Gastroesophageal sphincter (tissue), 4 donors: ENCODE measurements around the gene TFEB. TPM values are rescaled to one million over a fixed set of nuclear protein-coding genes. Genes with fewer than 3 reads are reported as not detected.

Source experiments
- ATAC-seq: fragments of 150-250 bp; one replicate; pipeline ENCODE4 v1.9.1; 2016; ENCODE audit warnings: mild to moderate bottlenecking, moderate library complexity
- H3K27ac ChIP-seq, 4 donors: fragments of 200-600 bp; sonication (generic) in 3 of 4; 1 replicate in 3 of 4; 2 replicates in 1 of 4; pipeline ENCODE4 v1.5.1; 2016 to 2019
- H3K27me3 ChIP-seq: fragments of 200-600 bp; sonication (generic); one replicate; pipeline ENCODE4 v1.5.1; 2019
- H3K36me3 ChIP-seq, 2 donors: fragments of 200-600 bp; sonication (generic); one replicate each; pipeline ENCODE4 v1.5.1; 2019; ENCODE audit warnings: control low read depth in 1 of 2
- H3K4me1 ChIP-seq, 3 donors: fragments of 200-600 bp; sonication (generic); 1 replicate in 2 of 3; 2 replicates in 1 of 3; pipeline ENCODE4 v1.5.1; 2016 to 2019; ENCODE audit warnings: control low read depth in 2 of 3
- H3K4me3 ChIP-seq, 2 donors: fragments of 200-600 bp; sonication (generic); one replicate each; pipeline ENCODE4 v1.5.1; 2019; ENCODE audit warnings: mild to moderate bottlenecking in 1 of 2, moderate library complexity in 1 of 2
- H3K9me3 ChIP-seq, 3 donors: fragments of 200-600 bp; sonication (generic); one replicate each; pipeline ENCODE4 v1.5.1; 2017 to 2019; ENCODE audit warnings: control low read depth in 2 of 3
- CTCF ChIP-seq, 4 experiments: fragments of 200-600 bp in 2 of 4; fragments of 450-650 bp in 2 of 4; sonication (generic) in 1 of 4; IDR thresholded peaks; one replicate each; pipeline ENCODE4 v1.5.1; 2017 to 2019; ENCODE audit warnings: antibody characterized with exemption in 4 of 4, mild to moderate bottlenecking in 2 of 4, moderate library complexity in 2 of 4
- EP300 ChIP-seq: sonication (generic); formaldehyde crosslinking; IDR thresholded peaks from one replicate; pipeline ENCODE4 v1.6.1; 2017; ENCODE audit warnings: antibody characterized with exemption, mild to moderate bottlenecking
- POLR2A ChIP-seq, 2 donors: fragments of 450-650 bp; IDR thresholded peaks; one replicate each; pipeline ENCODE4 v1.6.1; 2017; ENCODE audit warnings: antibody characterized with exemption in 2 of 2, mild to moderate bottlenecking in 2 of 2, moderate library complexity in 1 of 2
- POLR2AphosphoS5 ChIP-seq: sonication (generic); formaldehyde crosslinking; IDR thresholded peaks from one replicate; pipeline ENCODE4 v1.6.1; 2017; ENCODE audit warnings: antibody characterized with exemption
- WGBS, 2 donors: methylation state at CpG; one replicate each; pipeline ENCODE4 v1.1.5; 2018; ENCODE audit warnings: low coverage in 1 of 2; 5-methylcytosine and 5-hydroxymethylcytosine counted together
- total RNA-seq, 4 donors: library from RNA; depleted of rRNA; stranded (reverse); fragments of >200 nt; gene quantifications; one replicate each; pipeline ENCODE4 v1.1.0, GENCODE V29; 2016

The TFEB gene
- total RNA-seq, 4 donors from 2014 or later, result 16.6 to 42.8 (median 26.1) TPM

- TF ChIP-seq POLR2AphosphoS5, result no peak
- no peak for TF ChIP-seq EP300
- no peak for TF ChIP-seq POLR2A (IDR thresholded peaks at IDR 0.05)
- no peak for TF ChIP-seq CTCF (IDR thresholded peaks at IDR 0.05)
- no peak overlapping the region for H3K4me3 ChIP-seq
- H3K4me1 ChIP-seq, result peaks cover 0 to 99% (median 34%) of the 10 kb centered on the region in 3 donors
- H3K9me3 ChIP-seq, result no peaks in the 10 kb centered on the region
- 83 to 100% methylated on average over 1 of the region's 1 CpG for WGBS, 2 donors
- H3K27me3 ChIP-seq, result no peaks in the 10 kb centered on the region
- H3K27ac ChIP-seq, result no peak overlapping the region
- H3K36me3 ChIP-seq, result peaks cover 0 to 6% of the 10 kb centered on the region in 2 donors
- ATAC-seq, result no peak
Measured at GRCh38 chr6:41717392-41717736, 18.0 kb downstream of the TFEB start.

- Histone ChIP-seq H3K27ac (peak overlapping the region in 1 of 4 donors; percentile 14), H3K4me1 (peaks cover 0 to 99% (median 38%) of the 10 kb centered on the region in 3 donors), H3K27me3 (no peaks in the 10 kb centered on the region), H3K36me3 (peaks cover 0 to 6% of the 10 kb centered on the region in 2 donors), H3K9me3 (no peaks in the 10 kb centered on the region), H3K4me3 (no peak overlapping the region)
- no peak for ATAC-seq
- 92% methylated on average over 2 of the region's 11 CpGs; no CpG with 5 or more reads in 1 of the 2 donors for WGBS, 2 donors
- TF ChIP-seq POLR2AphosphoS5 (no peak), EP300 (no peak), POLR2A (IDR thresholded peaks at IDR 0.05) (no peak), CTCF (IDR thresholded peaks at IDR 0.05) (no peak)
Measured at GRCh38 chr6:41716516-41717391, 18.7 kb downstream of the TFEB start.

GRCh38 chr6:41715795-41716515, 19.5 kb downstream of the TFEB start:
- Histone ChIP-seq H3K27me3 (no peaks in the 10 kb centered on the region), H3K27ac (no peak overlapping the region), H3K36me3 (peaks cover 0 to 6% of the 10 kb centered on the region in 2 donors), H3K4me3 (no peak overlapping the region), H3K4me1 (peaks cover 0 to 99% (median 42%) of the 10 kb centered on the region in 3 donors), H3K9me3 (no peaks in the 10 kb centered on the region)
- ATAC-seq, result no peak
- WGBS, 2 donors, result 85 to 100% methylated on average over 4 to 5 of the region's 5 CpGs
- no peak for TF ChIP-seq POLR2A (IDR thresholded peaks at IDR 0.05)
- TF ChIP-seq POLR2AphosphoS5, result no peak
- no peak for TF ChIP-seq CTCF (IDR thresholded peaks at IDR 0.05)
- no peak for TF ChIP-seq EP300

GRCh38 chr6:41714556-41715273, 20.7 kb downstream of the TFEB start:
- peak overlapping the region in 2 of 4 donors; percentile 11 to 38 for H3K27ac ChIP-seq
- no peak for ATAC-seq
- no peaks in the 10 kb centered on the region for H3K27me3 ChIP-seq
- no peak overlapping the region for H3K4me3 ChIP-seq
- 100% methylated on average over 1 of the region's 14 CpGs for WGBS, 2 donors
- H3K4me1 ChIP-seq, result peaks cover 0 to 95% (median 42%) of the 10 kb centered on the region in 3 donors
- H3K36me3 ChIP-seq, result peaks cover 0 to 6% of the 10 kb centered on the region in 2 donors
- H3K9me3 ChIP-seq, result no peaks in the 10 kb centered on the region
- TF ChIP-seq POLR2AphosphoS5 (no peak), CTCF (IDR thresholded peaks at IDR 0.05) (no peak), POLR2A (IDR thresholded peaks at IDR 0.05) (no peak), EP300 (no peak)
